HEK293 (cell line): Measurements from ENCODE around the gene RGL2.
A peak's percentile ranks its signal among the peaks of the same experiment; 100 is the strongest.

ENCODE experiments used
- FEZF1 ChIP-seq: fragments of 450-650 bp; formaldehyde crosslinking; IDR thresholded peaks from 2 replicates; pipeline ENCODE4 v1.5.1; 2016; ENCODE audit warnings: missing biosample characterization, missing genetic modification characterization
- HOXC10 ChIP-seq: sonication (generic); formaldehyde crosslinking; IDR thresholded peaks from 2 replicates; pipeline ENCODE4 v1.8.1; 2023; ENCODE audit warnings: mild to moderate bottlenecking, missing genetic modification reagents
- KLF10 ChIP-seq: fragments of 450-650 bp; IDR thresholded peaks from 2 replicates; pipeline ENCODE4 v1.5.1; 2018; ENCODE audit warnings: missing biosample characterization, mild to moderate bottlenecking, missing genetic modification characterization
- KLF7 ChIP-seq: fragments of 450-650 bp; formaldehyde crosslinking; IDR thresholded peaks from 2 replicates; pipeline ENCODE4 v1.5.1; 2016; ENCODE audit warnings: missing biosample characterization, missing genetic modification characterization, borderline replicate concordance
- OSR2 ChIP-seq: fragments of 450-650 bp; formaldehyde crosslinking; IDR thresholded peaks from 2 replicates; pipeline ENCODE4 v1.5.1; 2016; ENCODE audit warnings: missing biosample characterization, missing genetic modification characterization
- REST ChIP-seq: fragments of 450-650 bp; formaldehyde crosslinking; IDR thresholded peaks from 2 replicates; pipeline ENCODE4 v1.5.1; 2016; ENCODE audit warnings: missing biosample characterization, missing genetic modification characterization
- SCRT1 ChIP-seq: fragments of 450-650 bp; formaldehyde crosslinking; IDR thresholded peaks from 2 replicates; pipeline ENCODE4 v1.5.1; 2016; ENCODE audit warnings: missing biosample characterization, missing genetic modification characterization, borderline replicate concordance
- SCRT2 ChIP-seq: fragments of 450-650 bp; formaldehyde crosslinking; IDR thresholded peaks from 2 replicates; pipeline ENCODE4 v1.5.1; 2016; ENCODE audit warnings: missing biosample characterization, missing genetic modification characterization
- SP7 ChIP-seq: fragments of 450-650 bp; formaldehyde crosslinking; IDR thresholded peaks from 2 replicates; pipeline ENCODE4 v1.5.1; 2016; ENCODE audit warnings: missing biosample characterization, missing genetic modification characterization
- TSHZ1 ChIP-seq: fragments of 450-650 bp; formaldehyde crosslinking; IDR thresholded peaks from 2 replicates; pipeline ENCODE4 v1.5.1; 2016; ENCODE audit warnings: missing biosample characterization, missing genetic modification characterization, borderline replicate concordance
- ZBTB7A ChIP-seq: fragments of 450-650 bp; formaldehyde crosslinking; IDR thresholded peaks from 2 replicates; pipeline ENCODE4 v1.5.1; 2016; ENCODE audit warnings: low read depth, missing biosample characterization, missing genetic modification characterization
- ZEB2 ChIP-seq: fragments of 450-650 bp; formaldehyde crosslinking; IDR thresholded peaks from 2 replicates; pipeline ENCODE4 v1.5.1; 2016; ENCODE audit warnings: missing biosample characterization, missing genetic modification characterization
- ZNF114 ChIP-seq: fragments of 450-650 bp; formaldehyde crosslinking; IDR thresholded peaks from 2 replicates; pipeline ENCODE4 v1.5.0; 2017; ENCODE audit warnings: missing biosample characterization, missing genetic modification characterization
- ZNF148 ChIP-seq: fragments of 450-650 bp; formaldehyde crosslinking; IDR thresholded peaks from 2 replicates; pipeline ENCODE4 v1.5.0; 2017; ENCODE audit warnings: missing biosample characterization, missing genetic modification characterization, borderline replicate concordance
- ZNF16 ChIP-seq: fragments of 450-650 bp; formaldehyde crosslinking; IDR thresholded peaks from 2 replicates; pipeline ENCODE4 v1.5.1; 2016; ENCODE audit warnings: low read depth, missing biosample characterization, missing genetic modification characterization
- ZNF202 ChIP-seq: fragments of 450-650 bp; formaldehyde crosslinking; IDR thresholded peaks from 2 replicates; pipeline ENCODE4 v1.5.1; 2016; ENCODE audit warnings: missing biosample characterization, missing genetic modification characterization, borderline replicate concordance
- ZNF23 ChIP-seq: fragments of 450-650 bp; formaldehyde crosslinking; IDR thresholded peaks from 2 replicates; pipeline ENCODE4 v1.5.1; 2016; ENCODE audit warnings: missing biosample characterization, missing genetic modification characterization, borderline replicate concordance
- ZNF24 ChIP-seq: fragments of 450-650 bp; formaldehyde crosslinking; IDR thresholded peaks from 2 replicates; pipeline ENCODE4 v1.5.1; 2016; ENCODE audit warnings: missing biosample characterization, missing genetic modification characterization
- ZNF26 ChIP-seq: fragments of 450-650 bp; formaldehyde crosslinking; IDR thresholded peaks from 2 replicates; pipeline ENCODE4 v1.5.1; 2016; ENCODE audit warnings: missing biosample characterization, missing genetic modification characterization
- ZNF335 ChIP-seq: fragments of 450-650 bp; formaldehyde crosslinking; conservative IDR thresholded peaks from 2 replicates; pipeline ENCODE4 v1.5.1; 2016; ENCODE audit warnings: missing biosample characterization, missing genetic modification characterization
- ZNF366 ChIP-seq: fragments of 450-650 bp; formaldehyde crosslinking; conservative IDR thresholded peaks from 2 replicates; pipeline ENCODE4 v1.5.1; 2016; ENCODE audit warnings: missing biosample characterization, missing genetic modification characterization
- ZNF37A ChIP-seq: fragments of 450-650 bp; IDR thresholded peaks from 2 replicates; pipeline ENCODE4 v1.5.1; 2018; ENCODE audit warnings: missing biosample characterization, missing genetic modification characterization
- ZNF433 ChIP-seq: fragments of 450-650 bp; formaldehyde crosslinking; IDR thresholded peaks from 2 replicates; pipeline ENCODE4 v1.5.1; 2016; ENCODE audit warnings: missing biosample characterization, missing genetic modification characterization, low read depth
- ZNF529 ChIP-seq: fragments of 450-650 bp; formaldehyde crosslinking; IDR thresholded peaks from 2 replicates; pipeline ENCODE4 v1.5.1; 2017; ENCODE audit warnings: missing genetic modification characterization, missing biosample characterization; ENCODE audit not compliant: insufficient replicate concordance
- ZNF624 ChIP-seq: fragments of 450-650 bp; formaldehyde crosslinking; IDR thresholded peaks from 2 replicates; pipeline ENCODE4 v1.5.1; 2017; ENCODE audit warnings: missing biosample characterization, missing genetic modification characterization
- ZNF629 ChIP-seq: fragments of 450-650 bp; formaldehyde crosslinking; IDR thresholded peaks from 2 replicates; pipeline ENCODE4 v1.5.1; 2017; ENCODE audit warnings: missing biosample characterization, missing genetic modification characterization
- ZNF707 ChIP-seq: fragments of 450-650 bp; formaldehyde crosslinking; IDR thresholded peaks from 2 replicates; pipeline ENCODE4 v1.5.1; 2016; ENCODE audit warnings: missing biosample characterization, missing genetic modification characterization
- ZSCAN30 ChIP-seq: fragments of 450-650 bp; IDR thresholded peaks from 2 replicates; pipeline ENCODE4 v1.5.1; 2018; ENCODE audit warnings: missing biosample characterization, mild to moderate bottlenecking, missing genetic modification characterization, moderate library complexity

RGL2 gene

GRCh38 chr6:33344701-33345697 is 46.3 kb upstream of the RGL2 start (continued):
- TF ChIP-seq REST (no peak), ZEB2 (tag by site-specific recombination) (peak; percentile 89), ZNF433 (no peak), ZBTB7A (tag by site-specific recombination) (no peak), ZNF16 (no peak), ZNF23 (tag by site-specific recombination) (no peak), ZNF148 (tag by site-specific recombination) (no peak), SCRT1 (tag by site-specific recombination) (no peak), ZNF529 (tag by site-specific recombination) (no peak), ZNF707 (tag by site-specific recombination) (peak; percentile 68), ZNF624 (tag by site-specific recombination) (no peak), ZNF366 (tag by site-specific recombination) (peak; percentile 70), KLF7 (peak; percentile 71; the same call in 1 of the 2 replicates), HOXC10 (no peak), ZNF114 (tag by site-specific recombination) (no peak), ZNF335 (tag by site-specific recombination) (peak; percentile 81), ZSCAN30 (tag by site-specific recombination) (peak; percentile 81), SP7 (peak; percentile 67), OSR2 (peak; percentile 59), ZNF37A (tag by site-specific recombination) (no peak), KLF10 (tag by site-specific recombination) (no peak), ZNF24 (tag by site-specific recombination) (no peak), TSHZ1 (tag by site-specific recombination) (peak; percentile 58; the same call in 1 of the 2 replicates), ZNF26 (tag by site-specific recombination) (no peak), FEZF1 (tag by site-specific recombination) (peak; percentile 70), ZNF202 (tag by site-specific recombination) (no peak), ZNF629 (peak; percentile 69), SCRT2 (tag by site-specific recombination) (peak; percentile 74)
